Mucosa of descending colon (tissue), 3 donors: Measurements from ENCODE around the gene CCR7. TPM values are rescaled to one million over a fixed set of nuclear protein-coding genes. Genes with fewer than 3 reads are reported as not detected.
A peak's percentile ranks its signal among the peaks of the same experiment; 100 is the strongest.

ENCODE experiments used
- ATAC-seq: fragments of 200-7000 bp; cut with Tn5 transposase; one replicate; pipeline ENCODE4 v1.9.1; 2020; ENCODE audit warnings: mild to moderate bottlenecking, moderate library complexity
- DNase-seq, 3 donors: peaks; one replicate each; pipeline ENCODE4 v3.0.0-alpha.2; 2020
- H3K36me3 ChIP-seq: fragments of 200-600 bp; one replicate; pipeline ENCODE4 v1.8.0; 2021; ENCODE audit warnings: low read depth, mild to moderate bottlenecking
- H3K4me1 ChIP-seq: fragments of 200-600 bp; one replicate; pipeline ENCODE4 v1.8.0; 2021; ENCODE audit warnings: low read depth, mild to moderate bottlenecking
- H3K4me3 ChIP-seq: fragments of 200-600 bp; one replicate; pipeline ENCODE4 v1.8.0; 2021; ENCODE audit warnings: mild to moderate bottlenecking
- H3K9me3 ChIP-seq: fragments of 200-600 bp; one replicate; pipeline ENCODE4 v1.8.0; 2021; ENCODE audit warnings: mild to moderate bottlenecking
- CTCF ChIP-seq: fragments of 200-600 bp; IDR thresholded peaks from one replicate; pipeline ENCODE4 v1.8.0; 2022; ENCODE audit warnings: antibody characterized with exemption, mild to moderate bottlenecking
- intact Hi-C, 2 donors: fragments of 100-400 bp; cut with DNase I in 1 of 2; cut with micrococcal nuclease in 1 of 2; formaldehyde crosslinking; loops; one replicate each; pipeline versions ENCODE4 v1.11.0 to v1.11.1; 2022; cut with DNase I, micrococcal nuclease
- total RNA-seq, 3 donors: library from RNA; stranded (reverse); fragmentation: NEBNext Ultra II Directional in 2 of 3; extraction: Animal tissue kit (Norgen Biotek cat#: 25700) in 2 of 3; gene quantifications; one replicate each; pipeline versions ENCODE4 v1.2.1 to v1.2.4, GENCODE V29; 2021 to 2023
- donor health status: DM: no; HTN: no; CAD: no; lungs with moderate emphysema.
- donor health status: DM: no; HTN: no; CAD: no.
- donor health status: DM: no; HTN: yes; CAD: no.

The CCR7 gene
- total RNA-seq, 3 donors from 2014 or later, result 0.44 to 3.2 (median 0.87) TPM

GRCh38 chr17:40538019-40538935, 27.0 kb downstream of the CCR7 start:
- Histone ChIP-seq H3K36me3 (no peaks in the 10 kb centered on the region), H3K4me3 (no peak overlapping the region), H3K4me1 (peaks cover 10% of the 10 kb centered on the region), H3K9me3 (no peaks in the 10 kb centered on the region)
- ATAC-seq (no peak), DNase-seq (peak in 2 of 3 donors; percentile 25 to 45)
- TF ChIP-seq CTCF, result no peak
- intact Hi-C loops, result loop anchor here in 1 of 2 donors (10.0 kb wide), 1 partner anchor 93 kb away; the partner anchor contains the start of gene IGFBP4

- H3K4me3 ChIP-seq, result no peak overlapping the region
- H3K9me3 ChIP-seq, result no peaks in the 10 kb centered on the region
- H3K4me1 ChIP-seq, result peaks cover 16% of the 10 kb centered on the region
- intact Hi-C loops, result loop anchor here in 1 of 2 donors (10.0 kb wide), 1 partner anchor 92 kb away; the partner anchor contains the start of gene IGFBP4
- no peaks in the 10 kb centered on the region for H3K36me3 ChIP-seq
- TF ChIP-seq CTCF, result no peak
- ATAC-seq (no peak), DNase-seq (peak in 1 of 3 donors; percentile 27)
These were observed 28.7 kb downstream of the CCR7 start for GRCh38 chr17:40536295-40537171.

- DNase-seq (peak in 1 of 3 donors; percentile 6), ATAC-seq (no peak)
- Histone ChIP-seq H3K36me3 (no peaks in the 10 kb centered on the region), H3K4me3 (no peak overlapping the region), H3K4me1 (peaks cover 16% of the 10 kb centered on the region), H3K9me3 (no peaks in the 10 kb centered on the region)
- no peak for TF ChIP-seq CTCF
- intact Hi-C loops, result loop anchor here in 1 of 2 donors (10.0 kb wide), 1 partner anchor 91 kb away; the partner anchor contains the start of gene IGFBP4
These were observed 29.4 kb downstream of the CCR7 start for GRCh38 chr17:40535924-40536294.

- DNase-seq (no peak), ATAC-seq (no peak)
- H3K36me3 ChIP-seq, result no peaks in the 10 kb centered on the region
- peaks cover 16% of the 10 kb centered on the region for H3K4me1 ChIP-seq
- no peaks in the 10 kb centered on the region for H3K9me3 ChIP-seq
- no peak overlapping the region for H3K4me3 ChIP-seq
- TF ChIP-seq CTCF, result no peak
- intact Hi-C loops, result loop anchor here in 1 of 2 donors (10.0 kb wide), 1 partner anchor 91 kb away; the partner anchor contains the start of gene IGFBP4
These were observed 29.8 kb downstream of the CCR7 start for GRCh38 chr17:40535438-40535837.

- no peak for ATAC-seq
- no peaks in the 10 kb centered on the region for H3K36me3 ChIP-seq
- intact Hi-C loops, result loop anchor here (5.0 to 10.0 kb wide), 2 partner anchors 90 to 92 kb away; partner anchors contain the start of gene IGFBP4 (in 2 of the 2)
- peaks cover 16% of the 10 kb centered on the region for H3K4me1 ChIP-seq
- no peaks in the 10 kb centered on the region for H3K9me3 ChIP-seq
- peak in 2 of 3 donors; percentile 8 to 24 for DNase-seq
- TF ChIP-seq CTCF, result no peak
- H3K4me3 ChIP-seq, result no peak overlapping the region
These were observed 30.7 kb downstream of the CCR7 start for GRCh38 chr17:40534371-40535189.
